ENCODE data around the gene BACE2.
"Not testable (repeated sequence)": the region's sequence is repeated elsewhere in the genome, so short reads cannot be mapped to it uniquely, and the experiment has no call there.

Gene BACE2

GRCh38 chr21:41240040-41240439 is 72.1 kb downstream of the BACE2 start:
- DNase-seq (ENCODE audit: low spot score), result no peak

- DNase-seq (ENCODE audit: low spot score), result no peak
Measured at GRCh38 chr21:41241341-41241740, 73.4 kb downstream of the BACE2 start.

GRCh38 chr21:41242238-41242829 is 74.4 kb downstream of the BACE2 start:
- DNase-seq (ENCODE audit: low spot score), result no peak

GRCh38 chr21:41243107-41243506 is 75.1 kb downstream of the BACE2 start:
- no peak for DNase-seq (ENCODE audit: low spot score)

GRCh38 chr21:41244266-41244880 is 76.4 kb downstream of the BACE2 start:
- not testable (repeated sequence) for DNase-seq (ENCODE audit: low spot score)

- no peak for DNase-seq (ENCODE audit: low spot score)
Measured at GRCh38 chr21:41245509-41246135, 77.7 kb downstream of the BACE2 start.

- no peak for DNase-seq (ENCODE audit: low spot score)
Measured at GRCh38 chr21:41246808-41247207, 78.8 kb downstream of the BACE2 start.

- DNase-seq (ENCODE audit: low spot score), result no peak
Measured at GRCh38 chr21:41247561-41248545, 79.9 kb downstream of the BACE2 start.

GRCh38 chr21:41249476-41249875 is 81.5 kb downstream of the BACE2 start:
- no peak for DNase-seq (ENCODE audit: low spot score)

- DNase-seq (ENCODE audit: low spot score), result no peak
Measured at GRCh38 chr21:41250519-41250918, 82.6 kb downstream of the BACE2 start.

GRCh38 chr21:41251961-41252642 is 84.1 kb downstream of the BACE2 start:
- DNase-seq (ENCODE audit: low spot score), result no peak

GRCh38 chr21:41254090-41254700 is 86.2 kb downstream of the BACE2 start:
- no peak for DNase-seq (ENCODE audit: low spot score)

GRCh38 chr21:41255190-41255589 is 87.2 kb downstream of the BACE2 start:
- no peak for DNase-seq (ENCODE audit: low spot score)

GRCh38 chr21:41256231-41256630 is 88.3 kb downstream of the BACE2 start:
- not testable (repeated sequence) for DNase-seq (ENCODE audit: low spot score)

GRCh38 chr21:41256771-41257702 is 89.1 kb downstream of the BACE2 start:
- DNase-seq (ENCODE audit: low spot score), result no peak

GRCh38 chr21:41258617-41259016 is 90.7 kb downstream of the BACE2 start:
- DNase-seq (ENCODE audit: low spot score), result no peak

- no peak for DNase-seq (ENCODE audit: low spot score)
Measured at GRCh38 chr21:41260428-41260827, 92.5 kb downstream of the BACE2 start.

GRCh38 chr21:41267346-41267745 is 99.4 kb downstream of the BACE2 start:
- DNase-seq (ENCODE audit: low spot score), result no peak

GRCh38 chr21:41269535-41269934 is 101.6 kb downstream of the BACE2 start:
- DNase-seq (ENCODE audit: low spot score), result no peak

GRCh38 chr21:41277196-41277595 is 109.2 kb downstream of the BACE2 start:
- no peak for DNase-seq (ENCODE audit: low spot score)

All from AG20443 (cell line).